ENCODE results near the gene MOB3A.
A peak's percentile ranks its signal among the peaks of the same experiment; 100 is the strongest.

The MOB3A gene

GRCh38 chr19:2081873-2082810, 14.0 kb downstream of the MOB3A start:
- DNase-seq (ENCODE audit: low read depth): no peak

- no peak for DNase-seq (ENCODE audit: low read depth)
These were observed 15.7 kb downstream of the MOB3A start for GRCh38 chr19:2080336-2080988.

GRCh38 chr19:2079865-2080301, 16.2 kb downstream of the MOB3A start:
- DNase-seq (ENCODE audit: low read depth): no peak

GRCh38 chr19:2079076-2079864, 16.9 kb downstream of the MOB3A start:
- no peak for DNase-seq (ENCODE audit: low read depth)

- no peak for DNase-seq (ENCODE audit: low read depth)
These were observed 18.1 kb downstream of the MOB3A start for GRCh38 chr19:2077833-2078619.

GRCh38 chr19:2077398-2077797, 18.7 kb downstream of the MOB3A start:
- no peak for DNase-seq (ENCODE audit: low read depth)

GRCh38 chr19:2076526-2076944, 19.6 kb downstream of the MOB3A start:
- DNase-seq (ENCODE audit: low read depth): no peak

- no peak for DNase-seq (ENCODE audit: low read depth)
These were observed 23.2 kb downstream of the MOB3A start for GRCh38 chr19:2072757-2073551.

GRCh38 chr19:2070986-2071673, 25.0 kb downstream of the MOB3A start:
- no peak for DNase-seq (ENCODE audit: low read depth)

- no peak for DNase-seq (ENCODE audit: low read depth)
These were observed 25.7 kb downstream of the MOB3A start for GRCh38 chr19:2070436-2070827.

- no peak for DNase-seq (ENCODE audit: low read depth)
These were observed 31.2 kb downstream of the MOB3A start for GRCh38 chr19:2064788-2065524.

GRCh38 chr19:2064395-2064787, 31.7 kb downstream of the MOB3A start:
- DNase-seq (ENCODE audit: low read depth): no peak

- DNase-seq (ENCODE audit: low read depth): no peak
These were observed 32.3 kb downstream of the MOB3A start for GRCh38 chr19:2063824-2064223.

GRCh38 chr19:2062770-2063169, 33.4 kb downstream of the MOB3A start:
- no peak for DNase-seq (ENCODE audit: low read depth)

GRCh38 chr19:2062389-2062729, 33.8 kb downstream of the MOB3A start:
- no peak for DNase-seq (ENCODE audit: low read depth)

GRCh38 chr19:2061495-2062388, 34.4 kb downstream of the MOB3A start:
- peak; percentile 99 for DNase-seq (ENCODE audit: low read depth)

GRCh38 chr19:2060884-2061494, 35.1 kb downstream of the MOB3A start:
- no peak for DNase-seq (ENCODE audit: low read depth)
